Neural progenitor cell (in vitro differentiated cells): ENCODE data around the gene KIAA0232. TPM values are rescaled to one million over a fixed set of nuclear protein-coding genes. Genes with fewer than 3 reads are reported as not detected.
A peak's percentile ranks its signal among the peaks of the same experiment; 100 is the strongest.

Experiments used
- DNase-seq: peaks from one replicate; pipeline ENCODE4 v3.0.0-alpha.2; 2016; ENCODE audit warnings: low spot score
- H2AFZ ChIP-seq: fragments of 200-600 bp; sonication (generic); replicated peaks from 2 replicates; pipeline ENCODE4 v1.6.1; 2016; ENCODE audit warnings: antibody characterized with exemption
- H3F3A ChIP-seq: fragments of 200-600 bp; sonication (generic); 2 replicates; pipeline ENCODE4 v1.6.1; 2016; ENCODE audit warnings: antibody characterized with exemption, low read depth
- H3K27ac ChIP-seq: fragments of 200-600 bp; sonication (generic); 2 replicates; pipeline ENCODE4 v1.5.1; 2016; ENCODE audit warnings: mild to moderate bottlenecking
- H3K27me3 ChIP-seq: fragments of 200-600 bp; sonication (generic); 2 replicates; pipeline ENCODE4 v1.6.1; 2016; ENCODE audit warnings: mild to moderate bottlenecking, moderate library complexity
- H3K36me3 ChIP-seq: fragments of 200-600 bp; sonication (generic); 2 replicates; pipeline ENCODE4 v1.5.1; 2016
- H3K4me1 ChIP-seq: fragments of 200-600 bp; sonication (generic); 2 replicates; pipeline ENCODE4 v1.6.1; 2016; ENCODE audit warnings: mixed run types
- H3K4me2 ChIP-seq: fragments of 200-600 bp; sonication (generic); 2 replicates; pipeline ENCODE4 v1.6.1; 2016
- H3K4me3 ChIP-seq: fragments of 200-600 bp; sonication (generic); 2 replicates; pipeline ENCODE4 v1.5.1; 2016
- H3K79me2 ChIP-seq: fragments of 200-600 bp; sonication (generic); 2 replicates; pipeline ENCODE4 v1.6.1; 2016; ENCODE audit warnings: low read depth
- H3K9ac ChIP-seq: fragments of 200-600 bp; sonication (generic); 2 replicates; pipeline ENCODE4 v1.6.1; 2016
- H3K9me3 ChIP-seq: fragments of 200-600 bp; sonication (generic); 2 replicates; pipeline ENCODE4 v1.5.1; 2016; ENCODE audit warnings: low read depth
- H4K20me1 ChIP-seq: fragments of 200-600 bp; sonication (generic); 2 replicates; pipeline ENCODE4 v1.6.1; 2016; ENCODE audit warnings: low read depth
- H3K27ac Mint-ChIP-seq: 3 replicates; pipeline ENCODE4 v1.8.0; 2021; ENCODE audit warnings: mixed read lengths
- H3K27me3 Mint-ChIP-seq: 2 replicates; pipeline ENCODE4 v1.8.0; 2022; ENCODE audit warnings: low read depth, mild to moderate bottlenecking, inconsistent platforms, moderate library complexity, mixed read lengths; ENCODE audit not compliant: insufficient read depth
- H3K36me3 Mint-ChIP-seq: 3 replicates; pipeline ENCODE4 v1.8.0; 2021; ENCODE audit warnings: mixed read lengths
- H3K4me1 Mint-ChIP-seq: 3 replicates; pipeline ENCODE4 v1.8.0; 2021; ENCODE audit warnings: mixed read lengths
- H3K4me3 Mint-ChIP-seq: 3 replicates; pipeline ENCODE4 v1.8.0; 2021; ENCODE audit warnings: mild to moderate bottlenecking, moderate library complexity, mixed read lengths
- H3K9me3 Mint-ChIP-seq: 3 replicates; pipeline ENCODE4 v1.8.0; 2020; ENCODE audit warnings: mixed read lengths
- EZH2 ChIP-seq: fragments of 200-600 bp; sonication (generic); IDR thresholded peaks from 2 replicates; pipeline ENCODE4 v1.6.1; 2017; ENCODE audit warnings: antibody characterized with exemption, mild to moderate bottlenecking, moderate library complexity
- EZH2phosphoT487 ChIP-seq: fragments of 200-600 bp; sonication (generic); IDR thresholded peaks from 2 replicates; pipeline ENCODE4 v1.6.1; 2017; ENCODE audit warnings: antibody characterized with exemption
- total RNA-seq: library from RNA; depleted of rRNA; stranded (reverse); fragments of >200 nt; gene quantifications from 2 replicates; pipeline ENCODE4 v1.2.3, GENCODE V29; 2015; ENCODE audit warnings: low replicate concordance
- TF ChIP-seq, protein P1 (sequence below): fragments of 200-600 bp; sonication (generic); IDR thresholded peaks from 2 replicates; pipeline ENCODE4 v1.5.1; 2017; ENCODE audit warnings: antibody characterized with exemption, mild to moderate bottlenecking

Gene KIAA0232
- total RNA-seq, 1 donor from 2014 or later = 42.9 TPM

- Histone ChIP-seq H3K79me2 (peaks cover 80% of the 10 kb centered on the region), H3K4me1 (peaks cover 26% of the 10 kb centered on the region)
- no peak overlapping the region for H3K27ac Mint-ChIP-seq
Observed at GRCh38 chr4:6926081-6926480, 143.6 kb downstream of the KIAA0232 start.

DNA sequence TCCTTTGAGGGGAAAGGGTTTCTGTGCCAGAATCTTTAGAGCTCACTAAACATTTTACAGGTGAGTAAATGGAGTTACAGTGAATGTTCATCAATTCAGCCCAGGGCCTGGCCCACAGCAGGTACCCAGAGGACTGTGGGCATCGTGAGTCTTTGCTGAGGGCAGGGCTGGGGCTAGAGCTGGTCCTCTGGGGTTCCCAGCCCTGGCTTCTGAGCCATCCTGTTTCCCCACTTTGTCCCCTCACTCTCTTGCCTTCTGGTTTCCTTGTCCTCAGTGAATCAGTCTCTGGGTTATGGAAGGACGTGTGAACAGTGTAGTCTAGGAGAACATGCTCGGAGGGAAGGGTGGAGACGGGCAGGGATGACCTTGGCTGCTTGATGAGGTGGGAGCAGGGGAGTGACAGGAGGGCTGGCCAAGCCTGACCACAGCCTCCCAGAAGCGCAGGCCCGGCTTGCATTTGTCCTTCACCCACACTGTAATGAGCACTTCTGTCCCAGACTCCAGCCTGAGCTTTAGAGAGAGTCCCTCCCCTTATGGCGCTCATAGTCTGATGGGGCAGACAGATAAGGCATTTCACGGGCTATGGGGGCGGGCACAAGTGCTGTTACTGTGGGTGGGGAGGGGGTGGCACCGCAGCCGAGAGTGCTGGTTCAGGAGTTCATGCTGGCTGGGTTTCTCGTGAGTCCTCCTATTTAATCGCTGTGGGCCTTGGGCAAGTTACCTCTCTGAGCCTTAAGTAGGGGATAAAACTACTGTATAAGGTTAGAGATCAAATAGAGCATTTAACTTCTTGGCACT, 144.4 kb downstream of the KIAA0232 start:
- H3K27me3 Mint-ChIP-seq = peaks cover 7% of the 10 kb centered on the region
- H3K27ac Mint-ChIP-seq = peak overlapping the region; percentile 44
- H3K4me1 Mint-ChIP-seq = peaks cover 44% of the 10 kb centered on the region
- H3K36me3 Mint-ChIP-seq = peaks cover 35% of the 10 kb centered on the region
- H4K20me1 ChIP-seq = peaks cover 94% of the 10 kb centered on the region
- H3K27me3 ChIP-seq = no peaks in the 10 kb centered on the region
- TF ChIP-seq, protein P1, sequence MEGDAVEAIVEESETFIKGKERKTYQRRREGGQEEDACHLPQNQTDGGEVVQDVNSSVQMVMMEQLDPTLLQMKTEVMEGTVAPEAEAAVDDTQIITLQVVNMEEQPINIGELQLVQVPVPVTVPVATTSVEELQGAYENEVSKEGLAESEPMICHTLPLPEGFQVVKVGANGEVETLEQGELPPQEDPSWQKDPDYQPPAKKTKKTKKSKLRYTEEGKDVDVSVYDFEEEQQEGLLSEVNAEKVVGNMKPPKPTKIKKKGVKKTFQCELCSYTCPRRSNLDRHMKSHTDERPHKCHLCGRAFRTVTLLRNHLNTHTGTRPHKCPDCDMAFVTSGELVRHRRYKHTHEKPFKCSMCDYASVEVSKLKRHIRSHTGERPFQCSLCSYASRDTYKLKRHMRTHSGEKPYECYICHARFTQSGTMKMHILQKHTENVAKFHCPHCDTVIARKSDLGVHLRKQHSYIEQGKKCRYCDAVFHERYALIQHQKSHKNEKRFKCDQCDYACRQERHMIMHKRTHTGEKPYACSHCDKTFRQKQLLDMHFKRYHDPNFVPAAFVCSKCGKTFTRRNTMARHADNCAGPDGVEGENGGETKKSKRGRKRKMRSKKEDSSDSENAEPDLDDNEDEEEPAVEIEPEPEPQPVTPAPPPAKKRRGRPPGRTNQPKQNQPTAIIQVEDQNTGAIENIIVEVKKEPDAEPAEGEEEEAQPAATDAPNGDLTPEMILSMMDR = no peak
- TF ChIP-seq EZH2phosphoT487 (no peak), EZH2 (no peak)
- no peaks in the 10 kb centered on the region for H3K9me3 ChIP-seq
- H3K4me1 ChIP-seq = peaks cover 24% of the 10 kb centered on the region
- no peak for DNase-seq
- peaks cover 81% of the 10 kb centered on the region for H3K79me2 ChIP-seq
- H3K4me3 ChIP-seq = no peak overlapping the region
- H2AFZ ChIP-seq = no peak overlapping the region
- peaks cover 2% of the 10 kb centered on the region for H3K9me3 Mint-ChIP-seq
- peaks cover 11% of the 10 kb centered on the region for H3F3A ChIP-seq
- no peak overlapping the region for H3K27ac ChIP-seq
- H3K9ac ChIP-seq = no peak overlapping the region
- H3K36me3 ChIP-seq = no peaks in the 10 kb centered on the region
- no peak overlapping the region for H3K4me2 ChIP-seq
- no peak overlapping the region for H3K4me3 Mint-ChIP-seq

More at GRCh38 chr4:6926081-6926480, 143.6 kb downstream of the KIAA0232 start:
- H3K27me3 Mint-ChIP-seq = peaks cover 4% of the 10 kb centered on the region
- Histone ChIP-seq H3K9me3 (no peaks in the 10 kb centered on the region), H3K9ac (no peak overlapping the region), H3K27ac (no peak overlapping the region), H3F3A (peaks cover 11% of the 10 kb centered on the region), H4K20me1 (peaks cover 91% of the 10 kb centered on the region), H3K36me3 (no peaks in the 10 kb centered on the region), H3K27me3 (no peaks in the 10 kb centered on the region), H2AFZ (no peak overlapping the region), H3K4me2 (no peak overlapping the region), H3K4me3 (no peak overlapping the region)
- no peak for TF ChIP-seq EZH2
- no peak for TF ChIP-seq EZH2phosphoT487
- TF ChIP-seq, protein P1 = no peak
- no peak overlapping the region for H3K4me3 Mint-ChIP-seq
- H3K36me3 Mint-ChIP-seq = peaks cover 30% of the 10 kb centered on the region
- peaks cover 42% of the 10 kb centered on the region for H3K4me1 Mint-ChIP-seq
- H3K9me3 Mint-ChIP-seq = no peaks in the 10 kb centered on the region
- no peak for DNase-seq

DNA sequence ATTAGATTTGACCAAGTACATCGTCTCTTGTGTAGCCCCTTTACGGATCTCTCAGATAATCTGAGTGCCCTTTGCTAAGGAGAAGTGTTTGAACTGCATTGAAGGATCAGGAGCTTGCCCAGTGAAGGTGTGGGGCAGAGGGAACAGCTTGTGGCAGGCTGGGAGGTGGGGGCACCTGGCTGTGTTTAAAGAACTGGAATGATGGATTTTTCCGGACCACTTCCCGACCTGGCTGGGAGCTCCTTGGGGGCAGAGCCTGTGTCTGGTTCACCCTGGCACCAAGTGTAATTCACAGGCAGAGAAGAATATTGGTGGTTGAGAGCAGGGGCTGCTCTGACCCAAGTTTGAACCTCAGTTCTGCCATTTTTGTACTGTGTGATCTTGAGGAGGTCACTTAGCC, 145.6 kb downstream of the KIAA0232 start:
- Histone ChIP-seq H3K4me1 (peaks cover 18% of the 10 kb centered on the region), H2AFZ (no peak overlapping the region), H3K4me3 (no peak overlapping the region), H3K79me2 (peaks cover 80% of the 10 kb centered on the region), H4K20me1 (peaks cover 82% of the 10 kb centered on the region), H3K27ac (no peak overlapping the region), H3K9ac (no peak overlapping the region), H3K27me3 (no peaks in the 10 kb centered on the region), H3F3A (peaks cover 11% of the 10 kb centered on the region), H3K36me3 (no peaks in the 10 kb centered on the region), H3K4me2 (no peak overlapping the region), H3K9me3 (no peaks in the 10 kb centered on the region)
- peaks cover 39% of the 10 kb centered on the region for H3K4me1 Mint-ChIP-seq
- no peak for DNase-seq
- TF ChIP-seq EZH2phosphoT487 (no peak), EZH2 (no peak)
- TF ChIP-seq, protein P1 = no peak
- H3K36me3 Mint-ChIP-seq = peaks cover 37% of the 10 kb centered on the region
- H3K4me3 Mint-ChIP-seq = no peak overlapping the region
- H3K27me3 Mint-ChIP-seq = peaks cover 7% of the 10 kb centered on the region
- peaks cover 5% of the 10 kb centered on the region for H3K9me3 Mint-ChIP-seq
- H3K27ac Mint-ChIP-seq = no peak overlapping the region
